Measurements from ENCODE around the gene LGALS7. TPM values are rescaled to one million over a fixed set of nuclear protein-coding genes. Genes with fewer than 3 reads are reported as not detected.
"Not testable (repeated sequence)": the region's sequence is repeated elsewhere in the genome, so short reads cannot be mapped to it uniquely, and the experiment has no call there.

Gene LGALS7
- total and polyA plus RNA-seq, 2 of the 4 experiments (the other 2 are of a cell fraction), result not detected

GRCh38 chr19:38782212-38782611 is 8.9 kb upstream of the LGALS7 start:
- POLR2A ChIA-PET (ENCODE audit: unreplicated experiment); H3K36me3 ChIP-seq (ENCODE audit: control insufficient read depth, insufficient read depth, low read length); H2AK9ac ChIP-seq (replicated peaks; ENCODE audit: low read depth, low read length, poor library complexity); H3K27ac ChIP-seq (ENCODE audit: insufficient read depth, low read length); H2AFZ ChIP-seq (replicated peaks; ENCODE audit: low read length, poor library complexity); intact Hi-C loops (cut with micrococcal nuclease); H3K4me3 ChIP-seq (ENCODE audit: insufficient read depth, low read depth, low read length); DNase-seq; CTCF ChIA-PET; H2BK5ac ChIP-seq (ENCODE audit: low read depth, low read length, poor library complexity, severe bottlenecking); H4K8ac ChIP-seq (ENCODE audit: low read depth in 2 of 2, low read length in 2 of 2); H3K9me3 ChIP-seq (ENCODE audit: control insufficient read depth, insufficient read depth, low read length); H4K20me1 ChIP-seq (ENCODE audit: insufficient read depth, low read length); H3K18ac ChIP-seq (ENCODE audit: low read depth, low read length); H3K4ac ChIP-seq (ENCODE audit: low read depth, low read length); H3K23ac ChIP-seq (ENCODE audit: low read depth, low read length); H3K9ac ChIP-seq (ENCODE audit: low read depth, low read length); H4K5ac ChIP-seq (ENCODE audit: low read depth, low read length); BruUV-seq (replicated peaks); H3K79me1 ChIP-seq (ENCODE audit: low read depth in 1 of 2, low read length in 2 of 2); H2BK15ac ChIP-seq (ENCODE audit: low read depth, low read length); H3K4me2 ChIP-seq (ENCODE audit: low read depth, low read length); H3K4me1 ChIP-seq (ENCODE audit: control insufficient read depth, insufficient read depth, low read length); ATAC-seq (ENCODE audit: low read depth); dilution Hi-C loops (cut with HindIII; ENCODE audit: low sequenced_read_pairs, unreplicated experiment); H3K56ac ChIP-seq (ENCODE audit: extremely low read depth, insufficient read depth, low read length); H3K9me1 ChIP-seq (ENCODE audit: insufficient read depth, low read length); H2BK120ac ChIP-seq (ENCODE audit: low read depth, low read length); H2BK20ac ChIP-seq (ENCODE audit: low read depth, low read length); H4K91ac ChIP-seq (ENCODE audit: insufficient read depth, low read depth, low read length); in situ Hi-C loops (cut with MboI; ENCODE audit: low sequenced_read_pairs); H2AK5ac ChIP-seq (ENCODE audit: low read depth, low read length); H3K14ac ChIP-seq (replicated peaks; ENCODE audit: low read depth, low read length): not testable (repeated sequence)
- WGBS, 2 experiments (ENCODE audit: extremely low coverage in 2 of 2, insufficient read length in 1 of 2), result 67% methylated on average over 1 of the region's 13 CpGs; no CpG with 5 or more reads in 1 of the 2 experiments
- peaks cover 17% of the 10 kb centered on the region for H3K27me3 ChIP-seq (ENCODE audit: control insufficient read depth, insufficient read depth, low read length)
